ENCODE measurements around the gene METTL24.
"Not testable (repeated sequence)": the region's sequence is repeated elsewhere in the genome, so short reads cannot be mapped to it uniquely, and the experiment has no call there.

METTL24 gene

DNA sequence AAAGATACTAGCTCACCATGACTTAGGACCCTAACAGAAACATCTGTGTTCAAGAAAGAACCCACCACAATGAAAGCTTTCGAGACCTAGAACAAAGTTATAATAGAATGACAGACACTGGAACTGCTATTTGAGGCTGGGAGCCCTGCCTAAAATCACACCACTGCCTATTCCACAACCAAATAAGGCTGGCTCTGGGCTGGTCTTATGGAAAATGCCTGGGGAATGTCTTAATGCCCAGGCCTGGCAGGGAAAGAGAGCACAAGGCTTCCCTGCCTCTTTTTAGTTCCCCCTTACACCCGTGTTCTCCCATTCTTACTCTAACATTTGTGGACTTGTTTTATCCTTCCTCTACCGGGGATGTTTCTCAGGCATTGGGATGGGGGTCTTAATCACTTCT lies 5.6 kb upstream of the METTL24 start:
- no peak for DNase-seq (ENCODE audit: low read depth in 1 of 2, low spot score in 1 of 2)

GRCh38 chr6:110360676-110361075 lies 2.5 kb upstream of the METTL24 start:
- no peak for DNase-seq (ENCODE audit: low read depth in 1 of 2, low spot score in 1 of 2)

- DNase-seq (ENCODE audit: low read depth in 1 of 2, low spot score in 1 of 2) = no peak
These were observed 1.4 kb upstream of the METTL24 start for GRCh38 chr6:110359556-110359955.

DNA sequence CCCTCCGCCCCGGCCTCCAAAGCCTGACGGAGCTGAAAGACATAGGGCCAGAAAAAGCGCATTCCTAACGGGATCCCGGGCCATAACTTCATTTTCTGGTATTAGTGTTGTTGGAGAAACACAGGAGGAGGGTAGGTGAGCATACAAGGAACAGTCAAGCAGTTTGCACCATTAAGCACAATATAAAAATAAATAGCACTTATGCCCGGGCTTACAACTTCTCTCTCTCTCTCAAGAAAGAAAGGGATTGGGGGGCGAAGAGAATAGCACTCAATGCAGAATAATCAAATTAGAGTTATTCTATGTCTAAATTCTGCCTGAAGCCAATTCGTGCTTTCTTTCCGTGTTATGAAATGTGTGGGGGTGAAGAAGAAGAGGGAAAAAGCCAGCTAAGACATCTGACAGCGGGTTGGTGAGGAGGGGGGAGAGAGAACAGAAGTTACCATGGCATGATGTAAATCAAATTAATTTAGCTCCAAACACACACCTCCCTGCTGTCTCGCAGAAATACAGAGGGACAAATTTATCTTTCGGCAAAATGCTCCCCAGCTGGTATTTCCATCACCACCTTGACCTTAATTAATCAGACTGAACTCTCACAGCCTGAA lies 508 bp upstream of the METTL24 start:
- no peak for DNase-seq (ENCODE audit: low read depth in 1 of 2, low spot score in 1 of 2)

DNA sequence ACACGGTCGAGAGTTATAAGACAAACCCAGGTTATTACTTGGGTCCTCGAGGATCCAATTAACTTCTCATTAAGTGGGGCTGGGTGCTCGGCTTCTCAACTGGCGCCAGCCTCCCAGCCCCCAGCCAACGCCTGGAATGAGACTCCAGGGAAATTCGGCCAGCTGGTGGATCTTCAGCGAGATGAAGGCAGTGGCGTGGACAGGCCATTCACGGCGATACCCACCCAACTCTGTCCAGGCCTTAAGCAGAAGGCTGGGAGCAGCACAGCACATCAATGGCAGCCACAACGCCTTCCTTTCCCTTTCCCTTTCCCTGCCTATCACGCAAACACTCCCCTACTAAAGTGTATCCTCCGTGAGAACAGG lies 868 bp downstream of the METTL24 start:
- no peak for DNase-seq (ENCODE audit: low read depth in 1 of 2, low spot score in 1 of 2)

GRCh38 chr6:110356778-110357177 lies 1.4 kb downstream of the METTL24 start:
- no peak for DNase-seq (ENCODE audit: low read depth in 1 of 2, low spot score in 1 of 2)

DNA sequence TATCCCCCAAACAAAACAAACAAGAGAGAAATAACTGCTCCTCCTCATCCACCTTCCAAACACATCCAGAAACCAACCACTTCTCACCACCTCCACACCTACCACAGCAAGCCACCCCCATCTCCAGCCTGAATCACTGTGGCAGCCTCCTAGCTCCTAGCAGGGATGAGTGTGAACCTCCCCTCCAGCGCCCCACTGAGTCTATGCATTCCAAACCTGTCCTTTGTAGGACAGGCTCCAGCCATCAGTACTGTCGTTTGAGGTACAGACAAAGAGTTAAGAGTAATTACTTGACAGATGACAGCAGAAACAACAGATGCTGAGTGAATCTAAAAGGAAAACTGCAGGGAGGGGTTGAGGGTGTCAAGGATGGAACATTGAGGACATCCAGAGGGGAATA lies 2.4 kb downstream of the METTL24 start:
- no peak for DNase-seq (ENCODE audit: low read depth in 1 of 2, low spot score in 1 of 2)

GRCh38 chr6:110355022-110355421 lies 3.1 kb downstream of the METTL24 start:
- no peak for DNase-seq (ENCODE audit: low read depth in 1 of 2, low spot score in 1 of 2)

- no peak for DNase-seq (ENCODE audit: low read depth in 1 of 2, low spot score in 1 of 2)
These were observed 4.0 kb downstream of the METTL24 start for GRCh38 chr6:110354153-110354552.

DNA sequence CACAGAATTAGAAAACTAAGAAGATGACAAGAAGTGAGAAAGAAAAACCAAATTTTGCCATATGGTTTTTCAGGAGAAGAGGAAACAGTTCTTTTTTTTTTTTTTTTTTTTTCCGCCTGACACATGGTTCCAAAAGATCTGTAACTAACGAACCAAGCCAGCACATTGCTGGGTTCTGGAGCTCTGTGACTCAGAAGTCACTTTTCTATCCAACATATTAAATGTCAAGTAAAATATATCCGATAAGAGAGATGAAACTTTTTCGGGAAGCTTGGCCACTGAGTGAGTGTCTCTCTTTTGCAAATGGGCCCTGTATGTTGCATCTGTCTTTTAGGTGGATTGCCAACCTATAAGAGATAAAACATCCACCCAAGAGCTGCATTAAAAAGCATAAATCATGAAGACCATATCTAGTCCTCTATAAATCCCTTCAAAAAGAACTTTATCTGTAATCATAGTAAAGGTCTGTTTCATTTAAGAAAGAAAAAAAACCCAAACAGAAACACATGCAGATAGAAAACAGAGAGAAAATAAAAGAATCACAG lies 4.6 kb downstream of the METTL24 start:
- DNase-seq (ENCODE audit: low read depth in 1 of 2, low spot score in 1 of 2) = no peak

GRCh38 chr6:110352563-110353262 lies 5.4 kb downstream of the METTL24 start:
- DNase-seq (ENCODE audit: low read depth in 1 of 2, low spot score in 1 of 2) = no peak

GRCh38 chr6:110351986-110352385 lies 6.2 kb downstream of the METTL24 start:
- DNase-seq (ENCODE audit: low read depth in 1 of 2, low spot score in 1 of 2) = no peak

DNA sequence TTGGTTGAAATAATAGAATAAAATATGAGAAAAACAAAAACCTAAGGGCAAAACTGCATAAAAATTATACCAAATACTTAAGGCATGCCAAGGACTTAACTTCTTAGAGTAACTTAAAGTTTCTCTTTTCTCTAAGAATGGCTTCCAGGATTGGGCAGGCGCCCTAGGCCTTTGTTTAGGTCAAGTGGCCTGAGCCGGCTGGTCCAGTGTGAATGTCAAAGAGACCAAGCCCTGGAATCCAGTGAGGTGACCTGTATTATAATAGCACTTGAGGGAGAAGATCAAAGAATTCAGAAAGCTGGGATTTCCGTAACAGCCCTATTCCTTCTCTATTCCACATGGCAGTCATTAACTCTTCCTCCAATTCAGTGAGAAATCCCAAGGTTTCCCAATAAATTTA lies 6.6 kb downstream of the METTL24 start:
- DNase-seq (ENCODE audit: low read depth in 1 of 2, low spot score in 1 of 2) = no peak

GRCh38 chr6:110350593-110350992 lies 7.6 kb downstream of the METTL24 start:
- not testable (repeated sequence) for DNase-seq (ENCODE audit: low read depth in 1 of 2, low spot score in 1 of 2)

- no peak for DNase-seq (ENCODE audit: low read depth in 1 of 2, low spot score in 1 of 2)
These were observed 9.0 kb downstream of the METTL24 start for GRCh38 chr6:110348961-110349690.

- no peak for DNase-seq (ENCODE audit: low read depth in 1 of 2, low spot score in 1 of 2)
These were observed 13.1 kb downstream of the METTL24 start for GRCh38 chr6:110345025-110345424.

- DNase-seq (ENCODE audit: low read depth in 1 of 2, low spot score in 1 of 2) = no peak
These were observed 15.4 kb downstream of the METTL24 start for GRCh38 chr6:110342759-110343158.

- no peak for DNase-seq (ENCODE audit: low read depth in 1 of 2, low spot score in 1 of 2)
These were observed 16.2 kb downstream of the METTL24 start for GRCh38 chr6:110341663-110342596.

GRCh38 chr6:110341067-110341466 lies 17.1 kb downstream of the METTL24 start:
- no peak for DNase-seq (ENCODE audit: low read depth in 1 of 2, low spot score in 1 of 2)

GRCh38 chr6:110340392-110340965 lies 17.7 kb downstream of the METTL24 start:
- no peak for DNase-seq (ENCODE audit: low read depth in 1 of 2, low spot score in 1 of 2)

All from activated T-helper 1 cell treated with anti-CD3 and anti-CD28 coated beads, Interleukin-2, amount 50 U/mL, for 16 hours (primary cell).